GM19240 (cell line): ENCODE data around the gene SURF6.
A peak's percentile ranks its signal among the peaks of the same experiment; 100 is the strongest.
"Not testable (repeated sequence)": the region's sequence is repeated elsewhere in the genome, so short reads cannot be mapped to it uniquely, and the experiment has no call there.

Experiments used
- DNase-seq: peaks from one replicate; pipeline ENCODE4 v3.0.0; 2011; ENCODE audit warnings: low spot score; ENCODE audit not compliant: insufficient read length

The SURF6 gene

DNA sequence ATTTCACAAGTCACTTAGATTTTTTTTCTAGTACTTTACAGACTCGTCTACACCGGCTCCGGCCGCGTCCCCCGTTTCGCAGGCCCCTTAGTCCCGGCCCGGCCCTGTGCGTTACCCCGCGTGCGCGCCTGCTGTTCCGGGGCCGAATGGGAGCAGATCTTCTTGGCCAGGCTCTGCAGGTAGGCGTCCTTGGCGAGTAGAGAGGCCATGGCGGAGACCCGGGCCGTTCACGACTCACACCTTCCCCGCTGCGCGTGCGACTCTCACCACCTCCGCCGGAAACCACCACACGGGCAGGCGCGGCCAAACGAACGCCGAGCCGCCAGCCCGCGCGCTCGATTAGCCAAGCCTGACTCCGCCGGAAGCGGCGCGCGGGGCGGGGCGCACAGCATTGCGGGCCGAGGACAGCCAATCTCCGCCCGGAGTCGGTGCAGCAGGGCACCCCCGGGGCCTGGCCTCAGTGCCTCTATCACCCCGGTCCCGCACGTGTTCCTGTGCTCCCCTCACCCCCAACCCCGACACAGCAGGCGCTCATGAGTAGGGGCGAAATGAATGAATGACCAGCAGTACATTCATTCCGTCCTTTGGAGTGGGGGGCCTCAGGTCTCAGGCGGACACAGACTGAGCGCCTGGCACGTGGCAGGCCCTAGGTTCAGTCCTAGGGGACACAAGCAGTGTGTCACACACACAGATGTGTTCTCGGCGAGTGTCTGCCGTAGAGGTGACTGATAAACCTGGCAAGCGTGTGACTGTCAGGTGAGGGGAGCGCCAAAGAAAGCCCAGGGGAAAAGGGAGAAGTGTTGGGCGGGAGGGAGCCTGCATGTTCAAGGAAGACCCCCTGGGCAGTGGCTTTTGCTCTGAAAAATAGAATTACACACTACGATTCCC lies at the start of gene SURF6:
Gene SURF6, minus strand, starts transcription at position 265 of the 888 bp plus-strand sequence. Its CDS starts 56 bp downstream, at position 209.
- peak; percentile 89 for DNase-seq

DNA sequence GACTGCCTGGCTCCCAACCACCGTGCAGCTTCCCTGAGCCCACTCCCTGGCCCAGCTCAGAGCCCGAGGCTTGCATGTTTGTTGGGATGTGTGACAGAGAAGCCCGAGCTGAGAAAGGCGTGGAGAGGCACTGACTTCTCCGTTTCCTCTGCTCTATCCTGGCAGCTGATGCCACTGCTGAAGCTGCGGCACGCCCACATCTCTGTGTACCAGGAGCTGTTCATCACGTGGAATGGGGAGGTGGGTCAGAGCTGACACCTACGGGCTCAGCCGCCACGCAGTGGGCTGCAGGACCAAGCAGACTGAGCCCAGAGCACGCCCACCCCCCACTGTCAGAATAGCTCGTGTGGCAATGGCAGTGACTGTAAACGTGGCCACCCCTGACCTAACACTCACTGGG lies 49.5 kb upstream of the SURF6 start:
- DNase-seq, result no peak

DNA sequence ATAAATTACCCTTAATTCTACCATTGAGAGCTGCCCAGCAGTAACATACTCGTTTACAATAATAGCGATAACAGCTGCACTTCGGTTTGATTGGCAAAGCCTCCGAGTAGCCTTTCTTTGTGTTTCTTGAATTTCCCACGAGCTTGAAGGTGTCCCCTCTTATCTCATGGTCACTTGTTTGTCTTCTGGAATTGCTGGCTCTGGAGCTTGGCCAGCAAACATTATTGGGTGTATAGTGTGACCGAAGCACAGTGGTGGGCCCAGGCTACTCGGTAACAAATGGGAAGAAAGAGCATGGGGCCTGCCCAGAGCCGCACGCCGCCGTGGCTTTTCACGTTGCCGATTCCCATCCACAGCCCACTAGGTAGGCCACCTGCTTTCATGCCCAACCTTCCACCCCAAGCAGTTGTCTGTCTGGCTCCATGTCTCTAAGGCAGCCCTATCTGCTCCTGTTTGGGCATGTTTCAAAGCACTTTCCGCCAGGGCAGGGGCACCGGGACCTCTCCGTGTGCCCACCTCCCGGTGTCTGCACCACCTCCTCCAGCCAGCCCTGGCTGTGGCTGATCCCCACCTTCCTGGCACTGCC lies 48.8 kb upstream of the SURF6 start:
- DNase-seq, result no peak

DNA sequence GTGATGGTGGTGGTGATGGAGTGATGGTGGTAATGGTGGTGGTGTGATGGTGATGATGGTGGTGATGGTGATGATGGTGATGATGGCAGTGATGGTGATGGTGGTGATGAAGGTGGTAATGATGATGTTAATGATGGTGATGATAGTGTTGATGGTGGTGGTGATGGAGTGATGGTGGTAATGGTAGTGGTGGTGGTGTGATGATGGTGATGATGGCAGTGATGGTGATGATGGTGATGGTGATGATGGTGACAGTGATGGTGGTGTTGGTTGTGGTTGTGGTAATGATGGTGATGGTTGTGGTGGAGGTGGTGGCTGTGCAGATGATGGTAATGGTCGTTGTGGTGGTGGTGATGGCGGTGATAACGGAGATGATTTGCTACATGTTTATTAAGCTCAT lies 47.5 kb upstream of the SURF6 start:
- no peak for DNase-seq

DNA sequence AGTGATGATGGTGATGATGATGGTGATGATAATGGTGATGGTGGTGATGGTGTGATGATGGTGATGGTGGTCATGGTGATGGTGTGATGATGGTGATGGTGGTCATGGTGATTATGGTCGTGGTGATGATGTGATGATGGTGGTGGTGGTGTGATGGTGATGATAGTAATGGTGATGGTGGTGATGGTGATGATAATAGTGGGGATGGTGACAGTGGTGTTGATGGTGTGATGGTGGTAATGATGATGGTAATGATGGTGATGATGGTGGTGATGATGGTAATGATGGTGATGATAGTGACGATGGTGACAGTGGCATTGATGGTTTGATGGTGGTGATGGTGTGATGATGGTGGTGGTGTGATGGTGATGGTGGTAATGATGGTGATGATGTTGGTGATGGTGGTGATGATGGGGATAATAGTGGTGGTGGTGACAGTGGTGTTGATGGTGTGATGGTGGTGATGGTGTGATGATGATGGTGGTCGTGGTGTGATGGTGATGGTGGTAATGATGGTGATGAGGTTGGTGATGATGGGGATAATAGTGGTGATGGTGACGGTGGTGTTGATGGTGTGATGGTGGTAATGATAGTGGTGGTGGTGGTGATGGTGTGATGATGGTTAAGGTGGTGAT lies 46.6 kb upstream of the SURF6 start:
- DNase-seq, result no peak

DNA sequence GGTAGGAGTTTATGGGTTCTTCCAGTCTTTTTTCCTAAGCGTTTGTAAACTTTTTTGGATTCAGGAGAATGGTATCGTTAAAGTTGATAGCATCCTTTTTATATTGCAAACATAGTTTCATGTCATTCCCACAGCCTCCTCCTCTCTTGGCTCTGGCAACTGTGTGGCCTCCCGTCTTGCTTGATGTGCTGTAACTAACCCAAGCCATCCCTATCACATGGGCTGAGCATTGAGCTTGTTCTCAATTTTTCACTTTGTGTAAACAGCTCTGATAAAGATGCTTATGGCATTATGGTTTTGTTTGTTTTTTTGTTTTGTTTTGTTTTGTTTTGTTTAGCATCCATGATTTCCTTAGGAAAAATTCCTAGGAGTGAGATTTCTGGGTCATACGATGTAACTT lies 44.7 kb upstream of the SURF6 start:
- no peak for DNase-seq

DNA sequence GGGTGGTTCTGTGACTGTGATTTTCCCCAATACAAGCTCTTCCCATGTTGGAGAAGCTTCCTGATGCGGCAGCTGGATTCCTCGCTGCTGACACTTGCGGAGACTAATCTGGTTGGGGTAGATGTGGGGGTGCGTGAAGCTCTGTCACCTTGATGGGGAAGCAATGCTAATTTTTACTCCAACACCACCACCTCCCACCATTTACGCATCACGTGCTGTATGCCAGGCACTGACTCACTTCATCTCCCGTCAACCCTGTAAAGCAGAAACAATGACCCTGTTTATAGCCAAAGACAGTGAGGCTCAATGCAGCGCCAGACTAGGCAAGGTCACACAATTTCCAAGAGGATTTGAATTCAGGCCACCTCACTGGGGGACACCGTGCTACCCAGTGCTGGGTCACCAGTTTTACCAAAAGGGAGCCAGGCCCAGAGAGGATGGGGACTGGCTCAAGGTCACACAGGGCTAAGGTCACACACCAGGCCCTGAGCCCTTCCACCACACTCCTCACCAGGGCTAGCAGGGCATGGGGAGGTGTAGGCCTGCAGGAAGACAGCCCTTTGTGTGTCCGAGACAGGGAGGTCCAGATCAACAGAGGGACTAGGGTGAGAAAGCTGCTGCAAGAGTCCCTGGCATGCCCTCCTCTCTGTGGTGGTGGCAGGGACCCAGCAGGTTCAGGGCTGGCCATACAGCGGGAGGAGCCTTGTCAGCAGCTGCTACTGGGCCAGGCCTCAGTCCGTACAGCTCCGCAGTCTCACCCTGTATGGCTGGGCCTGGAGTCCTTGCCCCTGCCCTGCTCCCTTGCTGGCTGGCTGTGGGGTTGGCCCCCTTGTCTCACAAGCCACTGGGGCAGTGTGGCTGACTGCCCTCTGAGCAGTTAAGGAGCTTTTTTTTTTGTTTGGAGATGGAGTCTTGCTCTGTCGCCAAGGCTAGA lies 43.4 kb upstream of the SURF6 start:
- no peak for DNase-seq

DNA sequence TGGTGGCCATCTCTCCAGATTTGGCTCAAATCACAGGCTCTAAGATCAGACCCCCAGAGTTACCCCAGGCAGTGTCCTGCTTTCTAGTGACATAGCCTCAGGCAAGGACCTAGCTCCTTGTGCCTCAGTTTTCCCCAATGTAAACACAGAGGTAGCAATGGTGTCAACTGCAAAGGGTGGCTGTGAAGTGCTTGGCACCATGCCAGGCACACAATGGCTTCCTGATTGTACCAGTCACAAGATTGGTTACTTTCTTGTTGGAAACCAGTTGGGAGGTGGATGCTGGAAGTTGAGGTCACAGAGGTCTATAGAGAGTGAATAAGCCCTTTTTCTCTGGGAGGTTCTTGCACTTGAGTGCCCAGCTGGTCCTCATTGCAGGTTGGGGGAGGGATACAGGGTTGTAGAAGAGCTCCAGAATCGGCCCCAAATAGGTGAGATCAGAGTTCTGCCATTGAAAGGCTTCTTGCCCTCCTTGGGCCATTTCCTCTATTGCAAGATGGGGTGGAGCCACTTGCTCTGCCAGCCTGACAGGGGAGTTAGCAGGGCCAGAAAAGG lies 42.5 kb upstream of the SURF6 start:
- DNase-seq, result no peak

DNA sequence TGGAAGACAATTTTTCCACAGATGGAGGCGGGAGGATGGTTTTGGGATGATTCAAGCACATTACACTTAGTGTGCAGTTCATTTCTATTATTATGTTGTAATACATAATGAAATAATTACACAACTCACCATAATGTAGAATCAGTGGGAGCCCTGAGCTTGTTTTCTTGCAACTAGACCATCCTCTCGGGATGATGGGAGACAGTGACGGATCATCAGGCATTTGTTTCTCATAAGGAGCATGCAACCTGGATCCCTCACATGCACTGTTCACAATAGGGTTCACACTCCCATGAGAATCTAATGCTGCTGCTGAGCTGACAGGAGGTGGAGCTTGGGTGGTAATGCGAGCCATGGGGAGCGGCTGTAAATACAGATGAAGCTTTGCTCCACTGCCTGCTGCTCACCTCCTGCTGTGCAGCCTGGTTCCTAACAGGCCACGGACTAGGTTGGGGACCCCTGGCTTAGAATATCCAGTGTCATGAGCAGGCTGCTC lies 41.8 kb upstream of the SURF6 start:
- no peak for DNase-seq

DNA sequence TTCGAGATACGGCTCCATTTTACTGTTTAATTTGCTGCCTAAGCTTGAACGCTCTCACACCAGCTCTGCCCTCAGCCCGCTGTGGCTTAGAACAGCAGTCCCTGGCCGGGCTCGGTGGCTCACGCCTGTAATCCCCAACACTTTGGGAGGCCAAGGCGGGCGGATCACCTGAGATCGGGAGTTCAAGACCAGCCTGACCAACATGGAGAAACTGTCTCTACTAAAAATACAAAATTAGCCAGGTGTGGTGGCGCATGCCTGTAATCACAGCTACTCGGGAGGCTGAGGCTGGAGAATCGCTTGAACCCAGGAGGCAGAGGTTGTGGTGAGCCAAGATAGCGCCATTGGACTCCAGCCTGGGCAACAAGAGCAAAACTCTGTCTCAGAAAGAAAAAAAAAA lies 41.3 kb upstream of the SURF6 start:
- not testable (repeated sequence) for DNase-seq

DNA sequence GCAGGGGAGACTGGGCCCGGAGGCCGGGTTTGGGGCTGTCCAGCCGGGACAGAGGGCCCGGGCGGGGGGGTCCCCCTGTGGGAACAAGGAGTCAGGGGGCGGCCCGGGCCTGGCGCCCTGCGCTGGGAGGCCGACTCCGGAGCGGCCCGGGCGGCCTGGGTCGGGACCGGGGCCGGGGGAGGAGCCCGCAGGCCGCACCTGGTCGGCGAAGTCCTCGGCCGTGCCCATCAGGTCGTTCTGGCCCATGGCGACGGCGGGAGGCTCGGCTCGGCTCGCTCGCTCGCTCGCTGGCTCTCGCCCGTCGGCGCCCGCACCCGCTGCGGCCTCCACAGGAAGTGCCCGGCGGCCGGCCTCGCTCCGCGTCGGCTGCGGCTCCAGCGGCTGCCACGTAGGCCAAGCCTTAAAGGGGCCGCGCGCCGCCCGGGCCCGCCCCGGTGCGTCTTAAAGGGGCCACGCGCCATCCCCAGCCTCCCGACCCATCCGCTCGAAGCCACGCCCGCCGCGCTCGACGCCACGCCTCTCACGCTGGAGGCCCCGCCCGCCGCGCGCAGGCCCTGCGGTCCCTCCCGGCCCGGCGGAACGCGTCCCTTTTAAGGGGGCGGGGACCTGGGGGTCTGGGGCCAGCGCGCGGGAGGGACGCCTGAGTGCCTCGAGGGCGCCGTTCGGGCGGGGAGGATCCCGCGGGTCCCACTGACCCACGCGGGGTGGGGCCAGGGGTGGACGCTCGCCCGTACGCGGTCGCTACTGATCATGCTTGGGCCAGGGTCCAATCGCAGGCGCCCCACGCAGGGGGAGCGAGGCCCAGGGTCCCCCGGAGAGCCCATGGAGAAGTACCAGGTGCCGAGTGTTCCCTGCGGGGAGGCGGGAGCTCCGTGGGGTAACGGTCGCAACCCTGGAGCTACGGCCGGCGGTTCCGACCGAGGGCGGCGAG lies 40.0 kb upstream of the SURF6 start, which contains the start of the genes STKLD1 and SURF4:
Gene STKLD1, plus strand, starts transcription at position 643 of the 931 bp plus-strand sequence. Its CDS starts 108 bp downstream, at position 751.
Gene SURF4, minus strand, starts transcription at position 337 of the 931 bp plus-strand sequence. Its CDS starts 91 bp downstream, at position 246.
- DNase-seq, result peak; percentile 100

DNA sequence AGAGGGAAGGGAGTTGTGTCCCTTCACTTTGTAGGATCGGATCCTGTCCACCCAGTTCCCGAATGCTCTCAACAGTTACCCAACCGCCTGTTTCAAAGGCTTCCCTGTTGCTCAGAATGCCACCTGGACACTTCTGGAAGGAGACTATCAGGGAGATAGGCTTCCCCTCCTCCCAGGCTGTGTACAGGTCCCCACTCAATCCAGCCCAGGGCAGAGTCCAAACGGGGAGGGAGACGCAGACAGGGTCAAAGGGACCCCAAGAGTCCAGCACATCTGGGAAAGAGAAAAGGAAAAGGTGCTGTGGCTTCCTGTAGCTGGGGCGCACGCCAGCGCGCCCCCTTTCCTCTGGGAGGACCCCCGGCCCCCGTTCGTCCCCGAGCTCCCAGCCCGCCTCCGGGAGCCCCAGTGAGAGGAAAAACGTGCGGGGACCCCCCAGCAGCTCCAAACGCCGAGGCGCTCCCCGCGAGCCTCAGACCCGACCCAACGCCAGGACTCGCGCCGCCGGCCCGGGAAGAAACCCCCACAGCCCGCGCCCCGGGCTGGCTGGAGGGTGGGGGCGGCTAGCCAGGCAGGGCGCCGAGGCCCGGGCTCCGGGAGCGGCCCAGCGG lies 39.2 kb upstream of the SURF6 start:
- DNase-seq, result peak; percentile 45

DNA sequence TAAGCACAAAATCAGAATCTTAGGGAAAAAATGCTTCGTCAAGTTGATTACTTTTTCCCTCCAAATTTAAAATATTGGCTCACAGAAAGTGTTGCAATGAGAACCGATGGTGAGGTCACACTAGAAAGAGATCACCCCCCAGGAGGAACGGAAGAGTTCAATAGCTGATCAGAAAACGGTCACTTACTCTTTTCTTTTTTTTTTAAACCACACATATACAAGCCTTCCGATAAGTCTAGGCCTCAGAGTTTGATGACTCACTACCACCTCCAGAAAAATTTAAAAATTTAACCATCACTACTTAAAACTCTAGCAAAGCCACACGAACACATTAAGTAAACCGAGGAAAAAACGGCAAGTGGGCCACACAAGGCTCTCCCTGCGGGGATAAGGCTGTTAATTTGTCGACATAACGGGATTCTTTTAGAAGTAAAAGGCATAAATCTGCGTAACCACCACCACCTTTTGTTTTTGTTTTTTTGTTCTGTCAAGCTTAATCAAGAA lies 38.7 kb upstream of the SURF6 start:
- no peak for DNase-seq

DNA sequence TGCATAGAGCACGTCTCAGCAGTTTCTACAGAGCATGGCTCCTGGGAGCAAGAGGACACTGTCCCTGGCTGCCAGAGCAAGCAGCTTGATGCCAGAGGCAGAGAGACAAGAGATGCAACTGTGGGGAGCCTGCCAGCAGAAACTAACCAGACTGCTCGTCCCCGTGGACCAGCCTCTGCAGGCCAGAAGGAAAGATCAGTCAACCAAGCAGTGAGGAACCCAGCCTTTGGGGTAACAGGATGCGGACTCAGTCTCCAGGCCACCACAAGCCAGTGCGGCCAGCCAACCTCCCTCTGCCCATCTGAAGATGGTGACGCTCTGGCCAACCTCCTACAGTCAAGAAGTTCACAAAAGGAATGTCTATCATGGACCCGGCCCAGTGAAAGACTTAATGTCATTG lies 36.2 kb upstream of the SURF6 start:
- no peak for DNase-seq

DNA sequence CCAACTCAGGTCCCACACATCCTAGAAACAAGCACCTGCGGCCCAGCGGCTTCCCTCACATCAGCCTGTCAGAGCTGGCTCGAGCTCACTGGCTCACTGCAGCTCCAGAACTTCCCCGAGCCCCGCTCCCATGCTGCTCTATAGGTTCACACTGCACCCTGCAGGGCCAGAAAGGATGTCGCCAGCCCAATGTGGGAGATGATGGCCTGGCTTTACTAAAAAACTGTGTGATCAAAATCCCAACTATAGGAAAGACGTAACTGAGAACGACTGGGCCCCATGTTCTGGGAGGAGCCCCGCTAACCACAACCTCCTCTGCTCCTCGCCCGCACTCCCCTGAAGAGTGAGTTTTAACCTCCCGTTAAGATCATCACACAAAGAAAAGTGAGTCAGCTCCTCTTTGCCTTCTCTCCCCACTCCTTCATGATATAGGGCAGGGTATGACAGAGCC lies 35.3 kb upstream of the SURF6 start:
- DNase-seq, result no peak

DNA sequence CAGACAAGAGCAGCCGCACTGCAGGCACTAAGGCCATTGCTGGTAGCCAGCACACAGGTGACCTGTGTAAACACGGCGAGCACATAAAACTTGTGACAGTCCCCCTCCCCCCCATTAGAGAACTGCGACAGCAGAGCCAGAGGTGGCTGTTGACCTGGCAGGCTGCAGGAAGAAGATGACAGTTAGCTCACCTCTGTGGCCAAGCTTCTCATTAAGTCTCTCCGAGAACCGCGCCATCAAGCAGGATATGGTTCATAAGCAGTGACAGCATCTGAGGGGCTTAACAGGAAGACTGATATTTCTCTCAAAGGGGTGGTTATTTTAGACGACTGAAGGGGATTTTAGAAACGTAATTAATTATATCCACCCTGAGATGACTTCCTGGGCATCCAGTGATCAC lies 34.7 kb upstream of the SURF6 start:
- no peak for DNase-seq

DNA sequence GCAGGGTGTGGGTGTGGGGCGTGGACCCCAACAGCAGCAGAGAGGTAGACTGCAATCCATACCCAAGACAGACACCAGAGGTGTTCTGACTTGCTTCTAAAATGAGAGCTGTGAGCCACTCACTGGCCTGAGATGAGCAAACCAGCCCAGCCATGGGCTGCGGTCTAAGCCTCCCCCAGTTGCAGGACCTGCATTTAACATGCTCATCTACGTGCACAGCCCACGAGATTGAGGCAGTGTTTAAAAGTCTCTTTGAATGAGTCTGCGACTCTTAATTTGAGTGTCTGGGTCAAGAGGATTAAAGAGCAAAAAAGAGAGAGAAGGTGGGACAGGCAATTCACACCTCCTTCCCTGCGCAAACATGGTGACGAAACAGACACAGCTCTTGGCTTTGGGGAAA lies 33.9 kb upstream of the SURF6 start:
- DNase-seq, result no peak

DNA sequence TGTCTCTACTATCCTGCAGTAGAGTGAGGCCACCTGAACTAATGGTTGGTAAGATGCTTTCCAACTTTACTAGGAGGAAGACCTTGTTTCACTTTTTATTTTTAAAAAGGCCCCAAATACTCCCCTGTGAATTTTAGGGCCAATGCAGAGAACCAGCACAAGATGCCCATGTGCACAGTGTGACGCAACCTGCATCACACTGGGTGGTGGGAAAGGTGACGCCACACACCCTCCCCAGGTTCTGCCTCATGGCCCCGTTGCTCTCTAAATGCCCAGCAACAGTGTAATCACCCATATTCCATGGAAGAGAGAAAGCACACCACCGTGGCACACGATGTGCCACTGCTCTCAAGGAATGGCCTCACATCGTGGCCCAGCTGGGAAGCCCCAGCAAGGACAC lies 33.4 kb upstream of the SURF6 start:
- DNase-seq, result no peak
